Loucy (cell line): ENCODE measurements around the gene ITGB5.

Experiments used
- CTCF ChIP-seq: fragments of 200-600 bp; sonication (generic); conservative IDR thresholded peaks from 2 replicates; pipeline ENCODE4 v1.5.1; 2014; ENCODE audit warnings: mild to moderate bottlenecking, antibody characterized with exemption, low read length
- EZH2phosphoT487 ChIP-seq: fragments of 200-600 bp; IDR thresholded peaks from 2 replicates; pipeline ENCODE4 v1.6.1; 2018; ENCODE audit warnings: antibody characterized with exemption, mild to moderate bottlenecking, moderate library complexity, borderline replicate concordance

DNA sequence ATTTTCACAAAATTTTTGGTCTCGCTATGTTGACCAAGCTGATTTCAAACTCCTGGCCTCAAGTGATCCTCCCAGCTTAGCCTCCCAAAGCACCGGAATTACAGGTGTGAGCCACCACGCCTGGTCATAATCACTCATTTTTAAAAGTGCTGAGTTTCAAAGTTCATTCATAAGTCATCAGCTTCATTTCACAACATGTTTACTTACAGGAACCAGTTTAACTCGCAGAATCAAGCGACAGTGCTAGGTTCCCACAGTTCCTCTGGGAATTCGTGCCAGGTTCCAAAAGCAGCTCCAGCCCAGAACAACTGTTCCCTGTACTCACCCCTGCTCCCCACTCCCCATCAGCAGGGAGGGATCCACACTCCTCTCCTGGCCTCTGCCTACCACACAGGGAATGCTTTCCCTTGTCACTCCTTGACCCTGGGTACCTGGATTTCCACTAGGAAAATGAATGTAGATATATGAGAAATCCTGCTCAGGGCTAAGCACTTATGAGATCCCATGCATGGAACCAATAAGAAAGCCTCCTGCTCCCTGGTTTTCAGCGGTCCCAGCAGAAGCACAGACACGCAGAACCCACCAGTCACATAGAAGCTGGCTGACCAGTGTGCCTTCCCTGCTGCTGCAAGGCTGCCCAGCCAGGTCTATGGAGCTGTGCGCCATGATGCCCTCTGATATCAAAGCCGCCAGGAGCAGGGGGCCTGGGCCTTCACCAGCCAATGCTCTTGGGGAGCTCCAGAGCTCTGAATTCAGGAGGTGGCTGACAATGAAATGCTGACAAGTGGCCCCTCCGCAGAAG is 72.3 kb downstream of the ITGB5 start:
- TF ChIP-seq CTCF, result no peak
- TF ChIP-seq EZH2phosphoT487, result no peak
